HG03064 (cell line): Measurements from ENCODE around the gene MOBP.
"Not testable (repeated sequence)": the region's sequence is repeated elsewhere in the genome, so short reads cannot be mapped to it uniquely, and the experiment has no call there.

ENCODE experiments used
- ATAC-seq: cut with Tn5 transposase; IDR thresholded peaks from one replicate; pipeline ENCODE4 v1.9.1; 2021; ENCODE audit warnings: low read depth; ENCODE audit not compliant: unreplicated experiment

Gene MOBP

DNA sequence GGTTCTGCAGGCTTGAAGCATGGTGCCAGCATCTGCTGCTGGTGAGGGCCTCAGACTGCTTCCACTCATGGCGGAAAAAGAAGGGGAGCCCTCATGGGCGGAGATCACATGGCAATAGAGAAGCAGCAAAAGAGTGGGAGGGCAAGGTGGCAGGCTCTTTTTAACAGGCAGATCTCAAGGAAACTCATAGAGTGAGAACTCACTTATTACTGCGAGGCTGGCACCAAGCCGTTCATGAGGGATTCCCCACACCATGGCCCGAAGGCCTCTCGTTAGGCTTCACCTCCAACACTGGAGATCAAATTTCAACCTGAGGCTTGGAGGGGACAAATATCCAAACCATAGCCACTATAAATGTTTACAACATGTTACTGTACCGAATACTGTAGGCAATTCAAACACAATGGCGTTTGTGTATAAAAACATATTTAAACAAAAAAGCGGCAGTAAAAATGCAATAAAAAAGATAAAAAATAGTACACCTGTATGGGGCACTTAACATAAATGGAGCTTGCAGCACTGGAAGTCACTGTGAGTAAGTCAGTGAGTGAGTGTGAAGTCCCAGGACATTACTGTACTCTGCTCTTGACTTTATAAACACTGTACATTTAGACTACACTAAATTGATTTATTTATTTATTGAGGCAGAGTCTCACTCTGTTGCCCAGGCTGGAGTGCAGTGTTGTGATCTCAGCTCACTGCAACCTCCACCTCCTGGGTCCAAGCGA is 18.8 kb upstream of the MOBP start:
- no peak for ATAC-seq

DNA sequence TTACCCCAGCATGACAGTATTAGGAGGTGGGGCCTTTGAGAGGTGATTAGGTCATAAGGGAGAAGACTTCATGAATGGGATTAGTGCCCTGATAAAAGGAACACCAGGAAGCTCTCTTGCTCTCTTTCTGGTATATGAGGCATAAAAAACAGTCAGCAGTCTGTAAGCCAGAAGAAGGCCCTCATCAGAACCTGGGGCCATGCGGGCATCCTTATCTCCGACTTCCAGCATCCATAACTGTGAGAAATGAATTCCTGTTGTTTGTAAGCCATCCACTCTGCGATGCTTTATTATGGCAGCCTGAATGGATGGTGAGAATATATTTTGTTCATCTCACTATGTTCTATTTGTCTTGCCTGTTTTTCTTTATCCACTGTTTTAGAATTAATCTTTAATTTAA is 17.7 kb upstream of the MOBP start:
- no peak for ATAC-seq

DNA sequence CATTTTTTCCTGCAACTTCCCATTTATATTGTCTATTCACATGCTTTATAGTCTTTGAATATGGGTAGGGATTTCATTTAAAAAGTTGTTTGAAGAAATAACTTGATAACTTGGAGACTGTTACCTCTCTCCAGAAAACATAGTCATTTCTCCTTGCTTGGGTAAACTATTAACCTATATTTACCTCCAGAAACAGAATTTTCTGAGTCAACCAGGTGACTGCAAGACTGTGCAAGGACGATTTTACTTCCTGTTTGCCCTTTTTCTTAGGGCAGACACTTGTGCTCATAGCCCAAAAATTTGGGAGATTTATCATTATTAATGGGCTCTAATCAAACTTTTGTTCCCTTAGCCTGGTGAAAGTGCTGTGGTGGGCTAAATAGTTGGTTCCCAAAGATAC is 14.3 kb upstream of the MOBP start:
- no peak for ATAC-seq

DNA sequence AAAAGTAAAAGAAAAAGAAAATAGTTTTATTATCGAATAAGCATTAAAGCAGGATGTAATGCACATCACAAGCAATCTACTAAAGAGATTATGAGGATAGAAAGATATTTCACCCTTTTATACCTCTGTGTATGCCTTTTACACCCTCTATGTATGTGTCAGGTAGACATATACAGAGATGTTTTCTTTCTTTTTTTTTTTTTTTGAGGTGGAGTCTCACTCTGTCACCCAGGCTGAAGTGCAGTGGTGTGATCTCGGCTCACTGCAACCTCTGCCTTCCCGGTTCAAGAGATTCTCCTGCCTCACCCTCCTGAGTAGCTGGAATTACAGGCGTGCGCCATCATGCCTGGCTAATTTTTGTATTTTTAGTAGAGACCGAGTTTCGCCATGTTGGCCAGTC is 13.6 kb upstream of the MOBP start:
- not testable (repeated sequence) for ATAC-seq

DNA sequence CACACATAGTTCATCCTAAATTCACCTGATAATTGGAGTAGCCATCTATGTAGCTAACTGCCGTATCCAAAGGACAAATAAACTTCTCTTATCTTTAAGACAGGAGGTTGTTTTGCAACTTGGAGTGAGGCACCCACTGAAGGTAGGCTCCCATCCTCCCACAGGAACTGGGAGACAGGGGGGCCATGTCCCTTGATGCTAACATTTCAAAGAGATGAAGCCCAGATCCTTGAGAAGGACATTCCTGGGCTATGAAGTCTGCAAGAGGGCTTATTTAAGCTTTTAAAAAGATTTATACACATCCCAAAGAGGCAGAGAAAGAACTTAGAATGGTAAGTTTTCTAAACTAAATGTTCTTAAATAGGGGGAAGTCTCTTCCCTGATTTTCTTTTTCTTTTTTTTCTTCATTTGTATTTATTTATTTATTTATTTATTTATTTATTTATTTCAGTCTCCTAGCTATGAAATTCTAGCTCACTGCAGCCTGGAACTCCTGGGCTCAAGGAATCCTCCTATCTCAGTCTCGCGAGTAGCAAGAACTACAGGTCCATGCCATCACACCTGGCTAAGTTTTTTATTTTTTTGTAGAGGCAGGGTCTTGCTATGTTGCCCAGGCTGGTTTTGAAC is 12.8 kb upstream of the MOBP start:
- no peak for ATAC-seq

DNA sequence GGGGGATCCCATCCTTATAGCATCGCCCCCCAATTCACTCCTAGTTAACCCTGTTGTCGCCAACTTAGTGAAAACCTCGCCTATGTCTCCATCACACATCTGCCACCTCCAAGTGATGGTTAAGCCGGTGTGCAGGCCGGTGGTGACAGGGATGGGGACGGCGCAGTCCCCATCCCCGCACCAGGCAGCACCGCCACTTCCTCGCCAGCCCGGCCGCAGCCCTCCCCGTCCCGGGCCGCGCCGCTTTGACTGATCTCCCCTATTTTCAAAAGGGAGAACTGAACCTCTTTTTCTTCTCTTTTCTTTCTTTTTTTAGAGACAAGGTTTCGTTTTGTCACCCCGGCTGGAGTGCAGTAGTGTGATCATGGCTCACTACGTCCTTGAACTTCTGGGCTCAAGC is 11.3 kb upstream of the MOBP start:
- ATAC-seq, result no peak

DNA sequence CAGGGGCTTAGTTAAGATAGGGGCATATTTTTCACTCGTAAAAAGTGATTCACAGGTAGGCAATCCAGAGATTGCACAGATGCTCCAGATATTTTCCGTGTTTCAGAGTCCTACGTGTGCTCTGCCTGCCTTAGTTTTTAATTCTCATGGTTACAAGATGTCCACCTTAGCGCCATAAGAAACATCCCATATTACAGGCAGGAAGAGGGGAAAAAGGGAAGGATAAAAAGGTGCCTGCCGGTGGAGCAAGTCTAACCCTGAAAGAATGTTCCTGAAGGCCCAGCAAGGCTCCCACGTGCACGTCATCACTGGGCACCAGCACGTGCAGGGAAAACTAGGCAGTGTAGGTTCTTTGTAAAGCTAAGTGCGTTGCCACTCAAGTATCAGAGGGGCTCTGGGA is 10.1 kb upstream of the MOBP start:
- ATAC-seq, result no peak

DNA sequence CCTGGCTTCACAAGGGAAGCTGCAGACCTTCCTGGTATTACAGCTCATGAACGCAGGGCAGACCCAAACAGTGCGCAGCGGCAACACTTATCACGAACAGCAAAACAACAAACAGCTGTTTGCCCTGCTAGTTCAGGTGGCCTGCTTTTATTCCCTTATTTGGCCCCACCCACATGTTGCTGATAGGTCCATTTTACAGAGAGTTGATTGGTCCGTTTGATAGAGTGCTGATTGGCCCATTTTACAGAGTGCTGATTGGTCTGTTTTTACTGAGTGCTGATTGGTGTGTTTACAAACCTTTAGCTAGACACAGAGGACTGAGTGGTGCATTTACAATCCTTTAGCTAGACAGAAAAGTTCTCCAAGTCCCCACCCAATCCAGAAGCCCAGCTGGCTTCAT is 8.9 kb upstream of the MOBP start:
- not testable (repeated sequence) for ATAC-seq

DNA sequence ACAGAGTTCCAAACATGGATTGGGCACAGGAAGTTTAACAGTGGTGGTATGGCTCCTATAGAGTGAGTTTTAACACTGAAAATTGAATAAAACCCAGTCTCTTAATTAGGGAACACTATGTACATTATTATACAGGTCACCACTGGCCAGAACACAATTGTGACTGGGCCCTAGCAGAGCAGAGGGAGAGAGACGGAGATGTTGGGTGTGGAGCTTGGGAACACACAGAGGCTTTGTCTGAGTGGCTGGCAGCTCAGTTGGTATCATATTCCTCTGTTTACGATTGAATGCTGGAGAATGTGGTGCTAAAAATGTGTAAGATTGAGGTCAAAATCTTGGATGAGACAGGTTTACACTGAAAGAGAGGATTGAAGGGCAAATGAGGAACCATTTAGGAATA is 6.8 kb upstream of the MOBP start:
- ATAC-seq, result no peak

DNA sequence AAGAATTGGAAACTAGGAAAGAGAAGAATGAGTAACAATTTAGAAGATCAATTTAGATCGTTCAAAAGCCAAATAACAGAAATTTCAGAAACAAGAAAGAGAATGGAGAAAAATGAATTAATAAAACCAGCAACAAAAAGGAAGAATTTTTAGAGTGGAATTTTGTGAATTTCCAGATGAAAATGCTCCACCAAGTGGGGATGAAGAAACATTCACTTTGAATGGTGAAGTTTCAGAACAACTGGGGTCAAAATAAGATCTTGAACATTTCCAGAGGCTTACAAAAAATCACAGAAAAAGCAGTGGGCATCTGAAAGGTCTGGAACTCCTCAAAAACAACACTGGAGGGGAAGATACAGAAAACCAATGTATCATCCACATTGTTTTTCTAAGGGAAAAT is 4.2 kb upstream of the MOBP start:
- no peak for ATAC-seq

DNA sequence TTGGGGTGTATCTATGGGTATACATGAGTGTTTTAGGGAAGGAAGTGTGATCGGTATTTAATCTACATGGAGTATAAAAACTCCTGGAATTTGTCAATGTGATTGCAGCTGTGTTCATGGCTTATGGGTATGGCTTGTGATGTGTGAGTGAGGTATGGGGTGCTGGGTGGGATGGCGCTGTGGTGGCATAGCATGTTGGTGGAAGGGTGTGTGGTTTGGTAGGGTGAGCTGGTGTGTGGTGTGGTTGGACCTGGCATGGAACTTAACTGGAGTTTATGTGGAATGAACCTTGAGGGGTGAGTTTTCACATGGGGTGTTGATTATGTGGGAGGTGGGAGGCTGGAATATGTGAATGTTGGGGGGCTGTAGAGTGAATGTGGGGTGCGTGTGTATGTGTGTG is 492 bp upstream of the MOBP start:
- ATAC-seq, result no peak

DNA sequence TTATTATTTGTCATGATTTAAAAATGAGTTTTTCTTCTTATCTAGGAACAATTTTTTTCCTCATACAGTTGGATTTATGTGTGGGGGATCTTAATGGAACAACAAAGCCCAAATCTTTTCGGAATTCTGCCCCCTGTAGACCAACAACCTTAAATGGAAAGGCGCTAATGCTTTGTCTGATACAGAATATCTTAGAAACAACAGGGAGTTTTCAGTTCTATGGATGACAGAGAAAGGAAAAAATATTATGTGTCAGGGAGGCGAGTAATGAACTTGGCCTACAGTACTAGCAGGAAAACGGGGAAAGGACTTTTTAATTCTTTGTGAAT is 592 bp downstream of the MOBP start:
- ATAC-seq, result no peak

DNA sequence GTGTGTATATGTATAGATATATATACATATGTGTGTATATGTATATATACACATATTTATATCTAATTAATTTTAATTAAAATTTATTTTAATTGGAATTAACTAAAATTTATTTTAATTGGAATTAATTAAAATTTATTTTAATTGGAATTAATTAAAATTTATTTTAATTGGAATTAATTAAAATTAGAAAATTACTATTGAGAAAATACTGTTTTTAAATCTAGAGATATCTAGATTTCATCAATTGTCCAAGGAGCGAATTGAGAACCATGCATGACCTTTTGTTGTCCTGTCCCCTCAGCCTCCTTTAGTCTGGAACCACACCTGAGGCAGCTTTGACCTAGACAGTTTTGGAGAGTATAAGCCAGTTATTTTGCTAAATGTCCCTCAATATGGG is 1.8 kb downstream of the MOBP start:
- no peak for ATAC-seq

DNA sequence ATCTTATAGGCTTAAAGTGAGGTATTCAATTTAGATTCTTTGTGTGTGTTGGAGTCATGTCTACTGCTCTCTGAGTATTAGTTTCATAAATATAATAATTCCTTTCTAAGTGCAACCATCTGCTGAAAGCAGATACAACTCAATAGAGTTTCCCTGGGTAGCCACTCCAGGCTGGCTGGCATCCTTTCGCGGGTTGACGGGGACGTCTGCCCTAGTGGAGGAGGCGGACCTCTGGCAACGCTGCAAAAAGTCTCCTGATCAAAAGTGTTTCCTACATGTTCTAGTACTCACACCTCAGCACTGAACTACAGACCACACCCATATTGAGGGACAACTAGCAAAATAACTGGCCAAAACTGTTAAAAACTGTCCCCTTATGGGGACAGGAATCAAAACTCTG is 2.5 kb downstream of the MOBP start:
- no peak for ATAC-seq

DNA sequence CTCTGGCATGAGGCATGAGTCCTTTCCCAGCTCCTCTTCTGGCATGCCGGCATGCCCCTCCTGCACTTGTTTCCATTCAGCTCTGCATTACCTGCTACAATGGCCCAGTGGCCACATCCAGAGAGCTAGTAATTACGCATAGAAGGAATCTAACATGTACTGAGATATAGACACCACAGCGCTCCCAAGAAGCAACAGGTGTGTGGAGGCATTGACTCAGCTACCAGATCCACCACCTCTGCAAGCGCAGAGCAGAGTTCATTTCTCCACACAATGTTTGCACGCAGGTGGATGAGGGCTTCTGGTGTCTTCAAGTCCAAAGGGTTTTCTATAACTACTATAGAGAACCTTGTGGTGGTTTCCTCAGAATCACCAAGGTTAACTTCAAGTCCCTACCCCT is 4.2 kb downstream of the MOBP start:
- ATAC-seq, result no peak

DNA sequence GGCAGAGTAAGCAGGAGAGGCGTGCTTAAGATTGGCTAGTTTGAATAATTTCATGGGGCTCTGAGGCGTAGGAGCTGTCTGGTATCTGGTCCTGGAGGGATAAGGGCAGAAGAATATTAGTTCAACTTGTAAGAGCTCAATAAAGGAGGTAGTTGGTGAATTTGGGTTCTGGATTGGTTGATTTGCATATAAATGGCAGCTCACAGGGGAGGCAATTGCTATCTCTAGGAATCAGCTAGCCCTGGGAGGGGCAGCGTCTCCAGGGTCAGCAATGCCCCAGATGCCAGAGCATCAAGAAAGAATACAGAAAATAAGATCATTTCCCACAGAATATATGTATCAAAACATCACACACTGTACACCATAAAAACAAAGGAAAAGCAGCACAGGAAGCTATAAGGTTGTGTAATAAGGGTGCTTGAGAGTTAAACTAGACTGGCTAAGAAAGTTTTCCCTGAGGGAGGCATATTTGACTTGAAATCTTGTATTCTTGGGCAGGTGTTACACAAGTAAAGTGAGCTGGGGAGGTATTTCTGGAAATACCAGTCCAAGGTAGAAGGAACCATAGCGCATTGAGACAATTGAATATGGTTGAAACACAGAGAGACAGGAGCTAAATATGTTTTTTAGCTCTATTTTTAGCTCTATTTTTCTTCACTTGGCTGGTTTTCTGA is 6.1 kb downstream of the MOBP start:
- ATAC-seq, result no peak

DNA sequence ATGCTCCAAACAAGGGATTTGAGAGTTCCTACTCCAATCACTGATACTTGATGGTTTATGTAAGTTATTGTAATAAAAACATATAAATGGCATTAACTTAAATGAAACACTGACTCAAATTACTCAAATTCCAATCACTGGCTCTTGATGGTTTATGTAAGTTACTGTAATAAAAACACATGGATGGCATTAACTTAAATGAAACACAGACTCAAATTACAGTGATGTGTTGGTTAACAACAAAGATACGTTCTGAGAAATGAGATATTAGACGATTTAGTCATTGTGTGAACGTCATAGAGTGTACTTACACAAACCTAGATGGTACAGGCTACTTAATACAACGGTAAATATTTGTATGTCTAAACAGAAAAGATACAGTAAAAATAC is 6.6 kb downstream of the MOBP start:
- no peak for ATAC-seq

DNA sequence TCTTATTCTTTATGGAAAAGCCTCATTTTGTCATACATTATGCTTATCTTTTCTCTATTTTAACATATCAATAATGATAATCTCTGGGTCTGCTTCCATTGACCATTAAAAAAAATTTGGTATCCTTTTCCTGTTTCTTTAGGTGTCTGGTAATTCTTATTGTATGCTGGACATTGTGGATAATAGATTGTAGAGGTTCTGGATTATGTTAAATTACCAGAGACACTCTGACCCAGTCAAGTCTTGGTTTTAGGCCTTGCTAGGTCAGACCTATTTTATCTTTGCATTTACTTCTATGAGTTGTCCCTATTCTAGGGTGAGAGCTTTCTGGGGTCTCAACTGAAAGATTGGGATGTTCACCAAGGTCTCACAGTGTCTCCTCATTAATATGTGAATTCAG is 9.3 kb downstream of the MOBP start:
- ATAC-seq, result no peak

DNA sequence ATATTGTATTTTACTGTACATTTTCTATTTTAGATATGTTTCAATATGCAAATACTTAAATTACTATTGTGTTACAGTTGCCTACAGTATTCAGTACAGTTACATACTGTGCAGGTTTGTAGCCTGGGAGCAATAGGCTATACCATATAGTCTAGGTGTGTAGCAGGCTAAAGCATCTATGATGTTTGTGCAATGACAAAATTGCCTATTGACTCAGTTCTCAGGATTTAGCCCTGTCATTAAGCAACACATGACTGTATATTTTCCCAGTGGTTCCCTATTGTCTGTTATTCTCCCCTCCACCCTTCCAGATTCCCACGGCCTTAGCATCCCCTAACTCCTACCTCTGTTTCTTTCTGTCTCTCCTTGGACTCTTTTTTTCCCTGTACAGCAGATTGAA is 10.7 kb downstream of the MOBP start:
- no peak for ATAC-seq

DNA sequence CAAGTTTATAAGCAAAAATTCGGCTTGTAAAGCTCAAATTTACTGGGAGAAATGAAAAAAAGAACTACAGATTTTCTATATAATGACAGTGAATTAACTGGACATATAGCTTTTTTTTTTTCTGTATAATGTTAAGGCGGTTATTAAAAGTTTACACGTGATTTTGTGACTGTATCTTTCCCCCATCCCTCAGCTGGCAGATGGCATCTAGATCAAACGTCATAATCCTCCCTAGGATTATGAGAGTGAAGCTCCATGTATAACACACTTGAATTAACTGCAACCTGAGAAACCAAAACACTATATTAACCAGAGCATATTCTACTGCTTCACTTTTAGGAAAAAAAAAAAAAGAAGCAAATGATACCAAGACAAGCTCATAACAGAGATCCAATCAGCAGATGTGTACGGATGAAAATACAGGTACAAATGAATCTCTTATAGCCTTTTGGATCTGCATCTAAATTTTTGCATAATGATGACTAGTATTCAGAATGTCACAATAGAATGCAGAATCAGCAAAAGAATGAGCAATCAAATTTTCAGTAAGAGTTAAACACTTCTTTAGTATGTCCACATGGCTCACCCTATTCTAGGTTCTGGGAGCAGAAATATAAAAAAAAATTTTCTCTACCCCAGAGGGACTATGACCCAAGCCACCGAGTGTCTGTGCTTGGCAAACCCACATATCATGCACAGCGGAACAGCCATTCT is 12.4 kb downstream of the MOBP start:
- ATAC-seq, result no peak

DNA sequence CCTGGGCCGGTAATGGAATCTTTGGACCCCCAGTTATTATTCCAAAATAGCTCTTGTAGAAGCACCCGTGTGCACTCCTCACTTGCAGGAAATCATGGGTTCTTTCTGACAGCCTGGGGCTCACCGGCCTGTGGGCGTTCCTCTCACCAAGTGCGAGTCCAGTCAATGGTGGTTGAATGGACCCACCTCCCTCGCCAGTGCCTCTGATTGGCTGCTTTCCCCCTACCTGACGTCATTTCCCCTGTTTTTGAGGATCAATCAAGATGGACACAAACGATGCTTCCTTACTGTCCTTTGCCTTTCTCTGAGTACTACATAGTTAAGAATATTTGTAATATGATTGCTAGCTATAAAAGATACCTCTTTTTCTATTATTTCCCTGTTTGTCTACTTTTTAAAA is 18.1 kb downstream of the MOBP start:
- ATAC-seq, result no peak

DNA sequence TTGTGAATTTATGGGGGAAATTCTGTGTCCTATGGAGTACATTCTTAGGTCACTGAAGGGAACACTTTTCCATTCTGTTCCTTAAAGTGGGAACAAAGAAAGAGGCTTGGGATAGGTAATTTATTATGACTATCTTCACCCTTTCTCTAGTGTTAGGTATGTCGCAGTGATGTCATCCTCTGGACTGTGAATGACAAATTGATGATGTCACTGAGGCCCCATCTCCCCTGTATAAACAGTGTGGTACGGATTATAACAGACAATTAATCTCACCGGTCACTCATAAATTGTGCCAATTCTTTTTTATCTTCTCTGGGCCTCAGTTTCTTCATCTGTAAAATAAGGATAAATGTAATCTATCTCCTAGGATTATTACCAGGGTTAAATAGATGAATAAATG is 23.5 kb downstream of the MOBP start:
- no peak for ATAC-seq
